Endothelial cell (in vitro differentiated cells): ENCODE data around the gene CD300LD. TPM values are rescaled to one million over a fixed set of nuclear protein-coding genes. Genes with fewer than 3 reads are reported as not detected.
"Not testable (repeated sequence)": the region's sequence is repeated elsewhere in the genome, so short reads cannot be mapped to it uniquely, and the experiment has no call there.

Experiments
- DNase-seq: peaks from one replicate; pipeline ENCODE4 v3.0.0; 2021; ENCODE audit warnings: low spot score
- H3K27ac Mint-ChIP-seq: one replicate; pipeline ENCODE4 v1.8.0; 2021; ENCODE audit warnings: mixed read lengths, inconsistent platforms; ENCODE audit not compliant: unreplicated experiment
- H3K27me3 Mint-ChIP-seq: one replicate; pipeline ENCODE4 v1.8.0; 2021; ENCODE audit warnings: mild to moderate bottlenecking, moderate library complexity, mixed read lengths, inconsistent platforms; ENCODE audit not compliant: unreplicated experiment
- H3K36me3 Mint-ChIP-seq: one replicate; pipeline ENCODE4 v1.8.0; 2021; ENCODE audit warnings: mild to moderate bottlenecking, low read depth, mixed read lengths, inconsistent platforms; ENCODE audit not compliant: unreplicated experiment
- H3K4me1 Mint-ChIP-seq: one replicate; pipeline ENCODE4 v1.8.0; 2021; ENCODE audit warnings: mild to moderate bottlenecking, mixed read lengths, inconsistent platforms; ENCODE audit not compliant: unreplicated experiment
- H3K4me3 Mint-ChIP-seq: one replicate; pipeline ENCODE4 v1.8.0; 2021; ENCODE audit warnings: mild to moderate bottlenecking, mixed read lengths, inconsistent platforms; ENCODE audit not compliant: unreplicated experiment
- H3K9me3 Mint-ChIP-seq: one replicate; pipeline ENCODE4 v1.8.0; 2021; ENCODE audit warnings: mixed read lengths, inconsistent platforms; ENCODE audit not compliant: unreplicated experiment
- total RNA-seq: library from RNA; stranded (reverse); fragmentation: NEBNext Ultra II Directional; extraction: Animal tissue kit (Norgen Biotek cat#: 25700); gene quantifications from one replicate; pipeline ENCODE4 v1.2.1, GENCODE V29; 2021; ENCODE audit not compliant: unreplicated experiment
- TF ChIP-seq, protein P1 (sequence below): fragments of 200-600 bp; sonication (generic); IDR thresholded peaks from one replicate; pipeline ENCODE4 v1.5.0; 2021; ENCODE audit warnings: antibody characterized with exemption; ENCODE audit not compliant: unreplicated experiment

The CD300LD gene
- total RNA-seq, 1 donor from 2014 or later, result not detected

- Mint-ChIP-seq H3K4me1 (peaks cover 2% of the 10 kb centered on the region), H3K9me3 (no peaks in the 10 kb centered on the region), H3K4me3 (no peak overlapping the region), H3K27me3 (peaks cover 4% of the 10 kb centered on the region), H3K36me3 (no peaks in the 10 kb centered on the region), H3K27ac (no peak overlapping the region)
- no peak for DNase-seq
- TF ChIP-seq, protein P1, sequence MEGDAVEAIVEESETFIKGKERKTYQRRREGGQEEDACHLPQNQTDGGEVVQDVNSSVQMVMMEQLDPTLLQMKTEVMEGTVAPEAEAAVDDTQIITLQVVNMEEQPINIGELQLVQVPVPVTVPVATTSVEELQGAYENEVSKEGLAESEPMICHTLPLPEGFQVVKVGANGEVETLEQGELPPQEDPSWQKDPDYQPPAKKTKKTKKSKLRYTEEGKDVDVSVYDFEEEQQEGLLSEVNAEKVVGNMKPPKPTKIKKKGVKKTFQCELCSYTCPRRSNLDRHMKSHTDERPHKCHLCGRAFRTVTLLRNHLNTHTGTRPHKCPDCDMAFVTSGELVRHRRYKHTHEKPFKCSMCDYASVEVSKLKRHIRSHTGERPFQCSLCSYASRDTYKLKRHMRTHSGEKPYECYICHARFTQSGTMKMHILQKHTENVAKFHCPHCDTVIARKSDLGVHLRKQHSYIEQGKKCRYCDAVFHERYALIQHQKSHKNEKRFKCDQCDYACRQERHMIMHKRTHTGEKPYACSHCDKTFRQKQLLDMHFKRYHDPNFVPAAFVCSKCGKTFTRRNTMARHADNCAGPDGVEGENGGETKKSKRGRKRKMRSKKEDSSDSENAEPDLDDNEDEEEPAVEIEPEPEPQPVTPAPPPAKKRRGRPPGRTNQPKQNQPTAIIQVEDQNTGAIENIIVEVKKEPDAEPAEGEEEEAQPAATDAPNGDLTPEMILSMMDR, result no peak
These were observed 39.7 kb upstream of the CD300LD start for GRCh38 chr17:74631468-74632450.

- DNase-seq, H3K27me3 Mint-ChIP-seq, H3K36me3 Mint-ChIP-seq, H3K4me3 Mint-ChIP-seq, H3K9me3 Mint-ChIP-seq, H3K4me1 Mint-ChIP-seq, H3K27ac Mint-ChIP-seq: not testable (repeated sequence)
These were observed 38.2 kb upstream of the CD300LD start for GRCh38 chr17:74630251-74630650.

DNA sequence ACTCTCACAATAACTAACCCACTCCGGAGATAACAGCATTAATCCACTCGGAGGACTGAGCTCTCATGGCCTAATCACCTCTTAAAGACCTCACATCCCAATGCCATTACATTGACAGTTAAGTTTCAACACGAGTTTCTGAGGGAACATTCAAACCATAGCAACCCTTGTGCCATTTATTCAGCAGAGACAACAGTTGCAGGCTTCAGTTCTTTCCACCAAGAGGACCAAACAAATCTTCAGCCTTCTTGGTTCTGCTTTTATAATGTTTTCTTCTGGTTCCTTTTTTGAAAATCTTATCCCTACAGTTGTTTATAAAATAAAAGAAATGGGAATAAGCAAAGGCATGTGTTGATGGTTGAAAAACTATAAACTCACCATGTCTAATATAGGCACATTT lies 33.6 kb upstream of the CD300LD start:
- Mint-ChIP-seq H3K27me3 (peaks cover 5% of the 10 kb centered on the region), H3K36me3 (no peaks in the 10 kb centered on the region), H3K27ac (no peak overlapping the region), H3K4me3 (no peak overlapping the region), H3K9me3 (no peaks in the 10 kb centered on the region), H3K4me1 (no peaks in the 10 kb centered on the region)
- DNase-seq, result no peak
- TF ChIP-seq, protein P1, result no peak

DNA sequence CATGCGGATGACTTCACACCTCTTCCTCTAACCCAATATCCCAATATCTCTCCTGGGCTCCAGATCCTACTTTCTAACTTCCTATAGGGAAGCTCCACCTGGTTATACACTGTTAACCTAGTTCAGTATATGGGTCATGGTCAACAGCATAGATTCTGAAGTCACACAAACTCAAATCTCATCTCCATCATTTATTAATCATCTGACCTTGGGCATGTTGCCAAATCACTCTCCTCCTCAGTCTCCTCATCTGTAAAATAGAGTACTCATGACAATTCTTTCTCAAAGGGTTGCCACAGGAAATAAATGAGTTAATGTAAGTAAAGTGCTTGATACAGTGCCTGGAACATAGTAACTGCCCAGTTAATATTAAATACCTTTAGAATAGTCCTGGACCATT lies 32.0 kb upstream of the CD300LD start:
- Mint-ChIP-seq H3K4me3 (no peak overlapping the region), H3K4me1 (no peaks in the 10 kb centered on the region), H3K27me3 (peaks cover 1% of the 10 kb centered on the region), H3K36me3 (no peaks in the 10 kb centered on the region), H3K9me3 (no peaks in the 10 kb centered on the region), H3K27ac (no peak overlapping the region)
- TF ChIP-seq, protein P1, result no peak
- no peak for DNase-seq

DNA sequence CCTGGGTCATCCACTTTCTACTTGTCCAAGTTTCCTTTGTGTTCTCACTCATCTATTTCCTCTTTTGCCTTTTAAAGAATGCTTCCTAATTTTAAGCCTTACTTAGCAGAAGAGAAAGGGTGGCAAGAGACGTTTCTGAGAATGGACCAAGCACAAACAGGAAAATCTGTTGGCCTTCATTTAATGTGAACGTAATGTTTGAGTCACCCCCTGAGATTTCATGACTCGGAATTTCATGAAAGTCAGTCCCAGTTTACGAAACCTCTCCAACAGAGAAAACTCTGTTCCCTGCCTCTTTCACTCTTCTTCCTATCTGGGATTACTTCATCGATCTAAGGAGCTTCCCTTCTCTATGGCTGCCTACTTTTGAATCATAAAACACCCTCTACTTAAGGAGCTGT lies 31.6 kb upstream of the CD300LD start, which contains the start of gene CD300E:
Gene CD300E, minus strand, starts transcription at position 46 of the 401 bp plus-strand sequence. CDS start 117 bp downstream, outside the sequence.
- TF ChIP-seq, protein P1, result no peak
- Mint-ChIP-seq H3K9me3 (no peaks in the 10 kb centered on the region), H3K36me3 (no peaks in the 10 kb centered on the region), H3K4me3 (no peak within 1 kb of the TSS), H3K27ac (no peak within 1 kb of the TSS), H3K4me1 (no peaks in the 10 kb centered on the region), H3K27me3 (peaks cover 4% of the 10 kb centered on the region)
- no peak for DNase-seq
